HL-60 (cell line): ENCODE data around the gene SLC12A5.

Experiments used
- DNase-seq, 2 experiments: peaks; one replicate each; pipeline ENCODE4 v3.0.0-alpha.2; 2010 to 2020; ENCODE audit warnings: low read depth in 1 of 2, low spot score in 1 of 2
- H3K27ac ChIP-seq: fragments of 250-450 bp; sonication (Bioruptor Pico); replicated peaks from 2 replicates; pipeline ENCODE4 v1.5.1; 2020; ENCODE audit warnings: mild to moderate bottlenecking, moderate library complexity
- H3K27me3 ChIP-seq: fragments of 250-450 bp; sonication (Bioruptor Pico); 2 replicates; pipeline ENCODE4 v1.5.1; 2021; ENCODE audit warnings: mild to moderate bottlenecking, moderate library complexity; ENCODE audit not compliant: insufficient read depth, poor library complexity, severe bottlenecking
- H3K4me3 ChIP-seq: replicated peaks from 2 replicates; pipeline ENCODE4 v1.5.1; 2011; ENCODE audit warnings: mild to moderate bottlenecking, control low read depth, low read length; ENCODE audit not compliant: insufficient read depth
- CTCF ChIP-seq: IDR thresholded peaks from one replicate; pipeline ENCODE4 v1.5.1; 2011; ENCODE audit warnings: low read length, control low read depth, inconsistent platforms; ENCODE audit not compliant: insufficient read depth
- GABPA ChIP-seq: IDR thresholded peaks from 2 replicates; pipeline ENCODE4 v1.6.1; 2012; ENCODE audit warnings: low read depth
- POLR2AphosphoS5 ChIP-seq: IDR thresholded peaks from 2 replicates; pipeline ENCODE4 v1.6.1; 2012; ENCODE audit warnings: low read depth
- REST ChIP-seq: IDR thresholded peaks from 2 replicates; pipeline ENCODE4 v1.6.1; 2012; ENCODE audit warnings: low read depth; ENCODE audit not compliant: insufficient replicate concordance
- SPI1 ChIP-seq: IDR thresholded peaks from 2 replicates; pipeline ENCODE4 v1.6.1; 2012; ENCODE audit warnings: low read depth, mild to moderate bottlenecking, borderline replicate concordance

Gene SLC12A5

GRCh38 chr20:46006022-46006705 lies 22.9 kb upstream of the SLC12A5 start:
- Histone ChIP-seq H3K27me3 (peaks cover 21% of the 10 kb centered on the region), H3K4me3 (no peak overlapping the region), H3K27ac (peak overlapping the region; percentile 68)
- DNase-seq: peak in 1 of 2 experiments; percentile 74
- TF ChIP-seq SPI1 (no peak), POLR2AphosphoS5 (no peak), REST (no peak), CTCF (no peak), GABPA (no peak)

GRCh38 chr20:46006964-46007363 lies 22.1 kb upstream of the SLC12A5 start:
- peaks cover 29% of the 10 kb centered on the region for H3K27me3 ChIP-seq
- no peak overlapping the region for H3K4me3 ChIP-seq
- no peak for DNase-seq

More at GRCh38 chr20:46006964-46007363, 22.1 kb upstream of the SLC12A5 start:
- no peak overlapping the region; the same call in 1 of the 2 replicates for H3K27ac ChIP-seq
- no peak for TF ChIP-seq GABPA
- no peak for TF ChIP-seq REST
- no peak for TF ChIP-seq SPI1
- TF ChIP-seq POLR2AphosphoS5: no peak
- no peak for TF ChIP-seq CTCF
